Measurements from ENCODE around the gene POU2AF3.

The POU2AF3 gene

GRCh38 chr11:111325259-111325658 lies 26.9 kb downstream of the POU2AF3 start:
- FAIRE-seq (no peak), DNase-seq (ENCODE audit: insufficient read length, low spot score) (no peak)

- no peak for DNase-seq (ENCODE audit: insufficient read length, low spot score)
- no peak for FAIRE-seq
Observed at GRCh38 chr11:111326824-111327223, 28.5 kb downstream of the POU2AF3 start.

- no peak for FAIRE-seq
- DNase-seq (ENCODE audit: insufficient read length, low spot score): no peak
Observed at GRCh38 chr11:111327908-111328624, 29.7 kb downstream of the POU2AF3 start.

GRCh38 chr11:111329306-111330204 lies 31.2 kb downstream of the POU2AF3 start:
- FAIRE-seq: no peak
- no peak for DNase-seq (ENCODE audit: insufficient read length, low spot score)

GRCh38 chr11:111330234-111330893 lies 32.0 kb downstream of the POU2AF3 start:
- DNase-seq (ENCODE audit: insufficient read length, low spot score) (no peak), FAIRE-seq (no peak)

- FAIRE-seq: no peak
- DNase-seq (ENCODE audit: insufficient read length, low spot score): no peak
Observed at GRCh38 chr11:111331711-111332479, 33.5 kb downstream of the POU2AF3 start.

- no peak for FAIRE-seq
- DNase-seq (ENCODE audit: insufficient read length, low spot score): no peak
Observed at GRCh38 chr11:111334532-111335502, 36.5 kb downstream of the POU2AF3 start.

- no peak for DNase-seq (ENCODE audit: insufficient read length, low spot score)
- no peak for FAIRE-seq
Observed at GRCh38 chr11:111335549-111335948, 37.2 kb downstream of the POU2AF3 start.

GRCh38 chr11:111336062-111336461 lies 37.7 kb downstream of the POU2AF3 start:
- no peak for DNase-seq (ENCODE audit: insufficient read length, low spot score)
- FAIRE-seq: no peak

GRCh38 chr11:111336582-111337256 lies 38.4 kb downstream of the POU2AF3 start:
- no peak for DNase-seq (ENCODE audit: insufficient read length, low spot score)
- FAIRE-seq: no peak

- no peak for DNase-seq (ENCODE audit: insufficient read length, low spot score)
- FAIRE-seq: peak; percentile 70
Observed at GRCh38 chr11:111339758-111340388, 41.5 kb downstream of the POU2AF3 start.

- FAIRE-seq: no peak
- no peak for DNase-seq (ENCODE audit: insufficient read length, low spot score)
Observed at GRCh38 chr11:111342329-111342728, 44.0 kb downstream of the POU2AF3 start.

- DNase-seq (ENCODE audit: insufficient read length, low spot score) (no peak), FAIRE-seq (no peak)
Observed at GRCh38 chr11:111344032-111344431, 45.7 kb downstream of the POU2AF3 start.

GRCh38 chr11:111347002-111347722 lies 48.8 kb downstream of the POU2AF3 start:
- DNase-seq (ENCODE audit: insufficient read length, low spot score): no peak
- FAIRE-seq: no peak

GRCh38 chr11:111347723-111348115 lies 49.4 kb downstream of the POU2AF3 start:
- no peak for FAIRE-seq
- no peak for DNase-seq (ENCODE audit: insufficient read length, low spot score)

- DNase-seq (ENCODE audit: insufficient read length, low spot score): no peak
- no peak for FAIRE-seq
Observed at GRCh38 chr11:111348147-111348546, 49.8 kb downstream of the POU2AF3 start.

GRCh38 chr11:111349191-111349695 lies 50.9 kb downstream of the POU2AF3 start:
- DNase-seq (ENCODE audit: insufficient read length, low spot score): no peak
- FAIRE-seq: peak; percentile 81

- DNase-seq (ENCODE audit: insufficient read length, low spot score): no peak
- peak; percentile 77 for FAIRE-seq
Observed at GRCh38 chr11:111350811-111351210, 52.5 kb downstream of the POU2AF3 start.

Measured in GM19239 (cell line).